HTERT RPE-1 (cell line): Measurements from ENCODE around the gene FNDC3A.

Source experiments
- in situ Hi-C: fragments of 300-500 bp; cut with MboI; formaldehyde crosslinking; loops from 4 replicates; pipeline ENCODE4 v1.14.3; 2020; ENCODE audit warnings: low sequenced_read_pairs

The FNDC3A gene

GRCh38 chr13:49247643-49248621 is 272.2 kb downstream of the FNDC3A start, which contains the start of gene CDADC1:
Gene CDADC1 (plus strand): TSS chr13:49247925. CDS start chr13:49248038, 113 bp downstream.
- in situ Hi-C loops = no loop called here

- in situ Hi-C loops = no loop called here
These were observed 272.9 kb downstream of the FNDC3A start for GRCh38 chr13:49248622-49249002.

DNA sequence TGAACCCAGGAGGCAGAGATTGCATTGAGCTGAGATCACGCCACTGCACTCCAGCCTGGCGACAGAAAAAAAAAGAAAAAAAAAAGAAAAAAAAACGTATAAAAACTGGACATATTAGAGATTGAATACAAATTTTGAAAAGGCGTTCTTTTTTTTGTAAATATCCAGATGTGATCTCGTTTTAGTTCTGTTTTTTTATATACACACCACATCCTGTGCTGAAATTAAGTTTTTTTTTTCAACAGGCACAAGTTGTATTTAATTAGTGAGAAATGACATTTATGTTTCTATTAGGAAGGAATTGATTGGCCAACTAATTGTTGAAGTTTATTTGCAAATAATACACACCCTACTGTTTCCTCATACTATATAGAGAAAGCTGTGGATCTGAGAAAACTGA is 275.6 kb downstream of the FNDC3A start:
- in situ Hi-C loops = no loop called here

GRCh38 chr13:49253310-49253709 is 277.6 kb downstream of the FNDC3A start:
- in situ Hi-C loops = no loop called here

DNA sequence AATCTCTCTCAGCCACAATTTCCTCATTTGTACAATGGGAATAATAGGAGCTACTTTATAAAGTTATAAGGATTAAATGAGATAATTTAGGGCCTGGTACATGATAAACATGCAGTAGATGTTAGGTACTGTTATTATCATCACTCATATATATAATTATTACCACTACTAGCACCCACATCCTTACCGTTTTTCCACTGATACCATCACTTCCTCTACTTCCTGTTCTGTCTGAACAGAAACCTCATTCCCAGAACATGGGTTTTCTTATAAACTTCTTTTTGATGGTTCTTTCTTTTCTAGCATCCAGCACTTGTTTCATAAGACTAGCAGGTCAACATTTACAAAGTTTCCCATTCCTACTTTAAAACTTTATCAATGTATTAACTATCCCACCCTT is 278.3 kb downstream of the FNDC3A start:
- in situ Hi-C loops = no loop called here

DNA sequence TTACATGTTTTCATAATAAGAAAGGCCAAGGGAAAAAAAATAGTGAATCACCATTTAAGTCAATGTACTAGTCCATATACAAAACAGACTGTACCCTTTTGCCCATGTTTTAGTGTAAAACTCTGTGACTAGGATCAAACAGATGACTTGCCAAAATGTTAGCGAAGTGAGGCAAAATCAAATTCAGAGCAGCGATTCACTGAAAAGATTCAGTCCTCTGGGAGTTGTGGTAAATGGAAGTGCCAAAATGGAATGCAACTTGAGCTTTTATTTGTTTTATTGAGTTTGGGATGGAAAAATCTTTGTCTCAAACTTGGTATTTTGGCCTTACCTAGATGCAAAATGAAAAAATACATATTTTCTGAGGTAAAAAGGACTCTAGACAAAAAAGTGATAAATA is 281.1 kb downstream of the FNDC3A start:
- in situ Hi-C loops = no loop called here

GRCh38 chr13:49258089-49258796 is 282.5 kb downstream of the FNDC3A start:
- in situ Hi-C loops = no loop called here
